GM18517 (cell line): Measurements from ENCODE around the gene RBM34.
"Not testable (repeated sequence)": the region's sequence is repeated elsewhere in the genome, so short reads cannot be mapped to it uniquely, and the experiment has no call there.

Experiments
- ATAC-seq: cut with Tn5 transposase; IDR thresholded peaks from one replicate; pipeline ENCODE4 v1.9.1; 2021; ENCODE audit warnings: mild to moderate bottlenecking, moderate library complexity; ENCODE audit not compliant: unreplicated experiment

RBM34 gene

GRCh38 chr1:235122348-235122747, 38.7 kb downstream of the RBM34 start:
- no peak for ATAC-seq

GRCh38 chr1:235113183-235113917, 47.7 kb downstream of the RBM34 start:
- ATAC-seq: no peak

- ATAC-seq: no peak
Measured at GRCh38 chr1:235112297-235113182, 48.5 kb downstream of the RBM34 start.

GRCh38 chr1:235111107-235111506, 49.9 kb downstream of the RBM34 start:
- no peak for ATAC-seq

GRCh38 chr1:235108876-235109275, 52.2 kb downstream of the RBM34 start:
- no peak for ATAC-seq

- no peak for ATAC-seq
Measured at GRCh38 chr1:235108185-235108593, 52.9 kb downstream of the RBM34 start.

GRCh38 chr1:235107368-235108184, 53.5 kb downstream of the RBM34 start:
- ATAC-seq: no peak

- no peak for ATAC-seq
Measured at GRCh38 chr1:235106457-235106856, 54.6 kb downstream of the RBM34 start.

- ATAC-seq: peak; percentile 85
Measured at GRCh38 chr1:235105051-235106043, 55.7 kb downstream of the RBM34 start.

GRCh38 chr1:235102993-235103411, 58.0 kb downstream of the RBM34 start:
- ATAC-seq: no peak

- no peak for ATAC-seq
Measured at GRCh38 chr1:235102259-235102582, 58.8 kb downstream of the RBM34 start.

- ATAC-seq: no peak
Measured at GRCh38 chr1:235101558-235102258, 59.3 kb downstream of the RBM34 start.

GRCh38 chr1:235100194-235100772, 60.8 kb downstream of the RBM34 start:
- ATAC-seq: no peak

- ATAC-seq: no peak
Measured at GRCh38 chr1:235098991-235099390, 62.1 kb downstream of the RBM34 start.

GRCh38 chr1:235098547-235098946, 62.5 kb downstream of the RBM34 start:
- ATAC-seq: no peak

- ATAC-seq: not testable (repeated sequence)
Measured at GRCh38 chr1:235097501-235097900, 63.5 kb downstream of the RBM34 start.

GRCh38 chr1:235095938-235096562, 65.0 kb downstream of the RBM34 start:
- no peak for ATAC-seq

- no peak for ATAC-seq
Measured at GRCh38 chr1:235093696-235094592, 67.1 kb downstream of the RBM34 start.
